ENCODE measurements around the gene AQP10.
A peak's percentile ranks its signal among the peaks of the same experiment; 100 is the strongest.

The AQP10 gene

DNA sequence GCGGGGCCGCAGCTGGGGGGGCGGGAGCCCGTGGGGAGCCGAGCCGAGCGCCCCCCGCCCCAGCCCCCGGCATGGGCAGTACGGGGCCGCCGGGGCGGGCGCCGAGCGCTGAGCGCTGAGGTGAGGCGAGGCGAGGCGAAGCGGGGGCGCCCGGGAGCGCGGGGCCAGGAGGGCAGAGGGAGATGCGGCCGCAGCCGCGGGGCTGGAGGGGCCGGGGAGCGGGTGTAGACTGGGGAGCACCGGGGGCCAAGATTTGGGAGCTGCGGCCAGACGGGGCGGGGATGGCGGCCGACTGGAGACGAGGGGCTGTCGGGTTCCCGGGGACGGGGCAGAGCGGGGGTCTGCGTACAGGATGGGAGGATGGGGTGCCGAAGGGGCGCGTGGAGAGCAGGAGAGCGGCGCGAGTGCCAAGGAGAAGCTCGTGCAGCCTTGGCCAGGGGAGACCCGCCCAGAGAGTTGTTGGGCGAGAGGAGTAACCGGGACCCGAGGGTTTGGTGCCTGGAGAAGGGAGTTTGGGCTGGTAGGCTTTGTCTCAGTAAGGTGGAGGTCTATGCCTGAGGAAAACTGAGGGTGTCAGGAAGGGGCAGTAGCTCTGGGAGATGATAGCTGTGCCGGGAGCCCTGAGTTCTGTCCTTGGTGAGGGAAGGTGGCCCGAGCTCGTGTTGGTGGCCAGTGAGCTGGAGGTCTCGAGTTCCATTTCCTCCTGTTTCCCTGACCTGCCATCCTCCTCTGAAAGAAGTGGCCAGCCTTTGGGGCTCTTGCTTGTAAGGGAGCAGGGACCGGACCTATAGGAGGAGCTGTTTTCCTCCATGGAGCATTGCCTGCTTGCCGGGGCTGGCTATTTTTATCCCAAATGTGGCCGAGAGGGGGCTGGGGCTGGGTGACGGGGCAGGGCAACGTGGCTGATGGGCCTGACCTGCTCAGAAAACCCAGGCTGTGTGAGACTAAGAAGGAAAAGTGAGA lies 5.0 kb downstream of the AQP10 start:
- Histone ChIP-seq H3K9me2 (replicated peaks; ENCODE audit: low read depth, low read length) (no peaks in the 10 kb centered on the region), H4K20me1 (ENCODE audit: insufficient read depth, low read length, poor library complexity, severe bottlenecking) (peaks cover 19% of the 10 kb centered on the region), H3K4me3 (ENCODE audit: low read length, poor library complexity, severe bottlenecking) (peak overlapping the region; percentile 92), H3K9me3 (ENCODE audit: insufficient read depth, low read depth, low read length) (no peaks in the 10 kb centered on the region), H3K9ac (ENCODE audit: low read depth, low read length, poor library complexity, severe bottlenecking) (peak overlapping the region; percentile 87), H2AFZ (ENCODE audit: low read length) (peak overlapping the region; percentile 67), H3K4me1 (ENCODE audit: insufficient read depth, low read length, poor library complexity, severe bottlenecking) (peaks cover 47% of the 10 kb centered on the region), H3F3A (ENCODE audit: low read depth) (no peaks in the 10 kb centered on the region), H3K36me3 (ENCODE audit: insufficient read depth, low read length) (no peaks in the 10 kb centered on the region), H3K4me2 (ENCODE audit: low read depth, low read length, poor library complexity, severe bottlenecking) (peak overlapping the region; percentile 95), H3K79me2 (ENCODE audit: insufficient read depth, low read length) (peaks cover 34% of the 10 kb centered on the region), H3K27me3 (ENCODE audit: insufficient read depth, low read length, poor library complexity, severe bottlenecking) (no peaks in the 10 kb centered on the region)
- TF ChIP-seq EZH2phosphoT487 (IDR thresholded peaks at IDR 0.05; ENCODE audit: borderline replicate concordance), result no peak
- TF ChIP-seq, protein P1, sequence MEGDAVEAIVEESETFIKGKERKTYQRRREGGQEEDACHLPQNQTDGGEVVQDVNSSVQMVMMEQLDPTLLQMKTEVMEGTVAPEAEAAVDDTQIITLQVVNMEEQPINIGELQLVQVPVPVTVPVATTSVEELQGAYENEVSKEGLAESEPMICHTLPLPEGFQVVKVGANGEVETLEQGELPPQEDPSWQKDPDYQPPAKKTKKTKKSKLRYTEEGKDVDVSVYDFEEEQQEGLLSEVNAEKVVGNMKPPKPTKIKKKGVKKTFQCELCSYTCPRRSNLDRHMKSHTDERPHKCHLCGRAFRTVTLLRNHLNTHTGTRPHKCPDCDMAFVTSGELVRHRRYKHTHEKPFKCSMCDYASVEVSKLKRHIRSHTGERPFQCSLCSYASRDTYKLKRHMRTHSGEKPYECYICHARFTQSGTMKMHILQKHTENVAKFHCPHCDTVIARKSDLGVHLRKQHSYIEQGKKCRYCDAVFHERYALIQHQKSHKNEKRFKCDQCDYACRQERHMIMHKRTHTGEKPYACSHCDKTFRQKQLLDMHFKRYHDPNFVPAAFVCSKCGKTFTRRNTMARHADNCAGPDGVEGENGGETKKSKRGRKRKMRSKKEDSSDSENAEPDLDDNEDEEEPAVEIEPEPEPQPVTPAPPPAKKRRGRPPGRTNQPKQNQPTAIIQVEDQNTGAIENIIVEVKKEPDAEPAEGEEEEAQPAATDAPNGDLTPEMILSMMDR (conservative IDR thresholded peaks at IDR 0.05; ENCODE audit: low read length), result peak; percentile 70

DNA sequence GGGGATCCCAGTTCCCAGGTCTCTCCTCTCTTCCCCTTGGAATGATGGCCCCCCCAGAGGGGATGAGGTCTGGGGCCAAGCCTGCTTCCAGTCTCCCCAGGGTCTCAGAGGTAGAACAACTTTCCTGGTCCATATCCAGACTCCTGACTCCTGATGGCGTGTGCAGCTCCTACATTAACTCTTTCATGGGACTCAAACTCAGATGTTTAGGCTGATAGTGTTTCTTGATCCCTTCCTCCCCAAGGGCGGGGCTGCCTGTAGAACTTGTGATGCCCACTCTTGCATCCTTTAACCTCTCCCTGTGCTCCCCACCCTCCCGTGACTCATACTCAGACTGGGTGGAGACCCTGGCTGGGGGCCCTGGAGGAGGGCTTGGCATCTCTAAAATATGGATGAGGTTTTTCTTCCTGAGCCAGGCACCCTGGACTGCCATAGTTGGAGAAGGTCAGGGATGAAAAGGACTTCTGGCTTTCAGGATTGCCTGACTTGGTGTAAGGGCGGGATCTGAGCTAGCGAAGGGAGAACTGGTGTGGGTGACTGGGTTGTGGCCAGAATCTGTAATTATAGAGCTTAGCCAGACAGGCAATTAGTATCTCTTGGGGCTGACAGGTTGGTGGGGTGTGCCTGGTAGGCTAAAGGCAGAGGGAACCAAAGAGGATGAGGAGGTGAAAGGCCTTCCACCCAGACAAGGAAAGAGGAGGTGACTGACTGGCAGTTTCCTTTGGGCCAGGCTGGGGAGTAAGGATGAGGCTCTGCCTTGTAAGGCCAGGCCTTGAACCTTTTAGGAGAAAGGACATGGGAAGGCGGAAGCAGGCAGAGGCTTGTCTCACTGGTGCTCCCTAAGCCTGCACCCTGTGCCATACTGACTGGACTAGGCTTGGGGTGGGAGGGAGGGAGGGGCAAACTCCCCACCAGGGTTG lies 5.9 kb downstream of the AQP10 start:
- Histone ChIP-seq H3K4me3 (ENCODE audit: low read length, poor library complexity, severe bottlenecking) (peak overlapping the region; percentile 92), H2AFZ (ENCODE audit: low read length) (no peak overlapping the region), H3K36me3 (ENCODE audit: insufficient read depth, low read length) (peaks cover 6% of the 10 kb centered on the region; the same call in 1 of the 2 replicates), H3K4me2 (ENCODE audit: low read depth, low read length, poor library complexity, severe bottlenecking) (peak overlapping the region; percentile 95), H3K4me1 (ENCODE audit: insufficient read depth, low read length, poor library complexity, severe bottlenecking) (peaks cover 47% of the 10 kb centered on the region), H4K20me1 (ENCODE audit: insufficient read depth, low read length, poor library complexity, severe bottlenecking) (peaks cover 19% of the 10 kb centered on the region), H3F3A (ENCODE audit: low read depth) (no peaks in the 10 kb centered on the region), H3K27me3 (ENCODE audit: insufficient read depth, low read length, poor library complexity, severe bottlenecking) (no peaks in the 10 kb centered on the region), H3K9me2 (replicated peaks; ENCODE audit: low read depth, low read length) (no peaks in the 10 kb centered on the region), H3K79me2 (ENCODE audit: insufficient read depth, low read length) (peaks cover 34% of the 10 kb centered on the region), H3K9me3 (ENCODE audit: insufficient read depth, low read depth, low read length) (no peaks in the 10 kb centered on the region), H3K9ac (ENCODE audit: low read depth, low read length, poor library complexity, severe bottlenecking) (peak overlapping the region; percentile 87)
- TF ChIP-seq, protein P1 (conservative IDR thresholded peaks at IDR 0.05; ENCODE audit: low read length), result no peak
- no peak for TF ChIP-seq EZH2phosphoT487 (IDR thresholded peaks at IDR 0.05; ENCODE audit: borderline replicate concordance)

DNA sequence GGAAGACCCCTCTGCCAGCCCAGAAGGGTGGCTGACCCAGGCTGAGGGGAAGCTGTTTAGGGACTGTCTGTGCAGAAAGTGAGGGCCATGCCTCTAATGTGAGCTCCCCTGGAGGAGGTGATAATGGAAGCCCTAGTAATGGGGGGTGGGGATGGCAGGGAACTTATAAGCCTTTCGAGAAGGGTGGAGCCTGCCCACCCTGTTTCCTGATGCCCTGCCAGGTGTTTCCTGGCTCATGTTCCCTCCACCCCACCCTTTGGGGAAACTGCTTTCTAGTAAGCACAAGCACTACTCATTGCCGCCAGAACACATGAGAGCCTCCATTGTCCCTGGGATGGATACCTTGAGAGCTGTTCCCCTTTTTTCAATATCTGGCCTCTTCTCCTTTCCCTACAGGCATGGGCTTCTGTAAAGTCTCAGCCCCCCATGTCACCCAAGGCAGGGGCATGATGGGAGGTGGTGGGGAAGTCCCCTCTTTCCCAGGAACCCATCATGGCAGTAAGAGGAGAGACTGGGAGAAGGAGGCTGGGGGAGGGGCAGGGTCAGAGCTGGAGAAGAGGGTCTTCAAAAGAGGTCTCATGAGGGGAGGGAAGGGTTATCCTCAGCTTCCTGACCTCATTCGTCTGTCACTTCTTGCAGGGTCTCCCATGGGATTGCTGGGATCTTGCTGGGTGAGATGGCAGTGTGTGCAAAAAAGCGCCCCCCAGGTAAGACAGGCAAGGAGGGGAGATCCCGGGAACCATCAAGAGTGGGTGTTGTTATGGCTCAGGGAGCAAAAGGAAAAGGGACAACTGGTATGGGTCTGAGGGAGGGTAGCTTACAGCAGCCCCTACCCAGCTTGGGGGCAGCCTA lies 6.8 kb downstream of the AQP10 start:
- Histone ChIP-seq H3K9me3 (ENCODE audit: insufficient read depth, low read depth, low read length) (no peaks in the 10 kb centered on the region), H3K9me2 (replicated peaks; ENCODE audit: low read depth, low read length) (no peaks in the 10 kb centered on the region), H3K79me2 (ENCODE audit: insufficient read depth, low read length) (peaks cover 34% of the 10 kb centered on the region), H3K36me3 (ENCODE audit: insufficient read depth, low read length) (peaks cover 10% of the 10 kb centered on the region; the same call in 1 of the 2 replicates), H3F3A (ENCODE audit: low read depth) (no peaks in the 10 kb centered on the region), H3K4me3 (ENCODE audit: low read length, poor library complexity, severe bottlenecking) (peak overlapping the region; percentile 92), H3K4me1 (ENCODE audit: insufficient read depth, low read length, poor library complexity, severe bottlenecking) (peaks cover 47% of the 10 kb centered on the region), H3K4me2 (ENCODE audit: low read depth, low read length, poor library complexity, severe bottlenecking) (peak overlapping the region; percentile 95), H3K9ac (ENCODE audit: low read depth, low read length, poor library complexity, severe bottlenecking) (peak overlapping the region; percentile 87), H2AFZ (ENCODE audit: low read length) (no peak overlapping the region), H4K20me1 (ENCODE audit: insufficient read depth, low read length, poor library complexity, severe bottlenecking) (peaks cover 19% of the 10 kb centered on the region), H3K27me3 (ENCODE audit: insufficient read depth, low read length, poor library complexity, severe bottlenecking) (no peaks in the 10 kb centered on the region)
- TF ChIP-seq EZH2phosphoT487 (IDR thresholded peaks at IDR 0.05; ENCODE audit: borderline replicate concordance), result no peak
- TF ChIP-seq, protein P1 (conservative IDR thresholded peaks at IDR 0.05; ENCODE audit: low read length), result no peak
